ENCODE data around the gene IBA57.
"Not testable (repeated sequence)": the region's sequence is repeated elsewhere in the genome, so short reads cannot be mapped to it uniquely, and the experiment has no call there.

IBA57 gene

DNA sequence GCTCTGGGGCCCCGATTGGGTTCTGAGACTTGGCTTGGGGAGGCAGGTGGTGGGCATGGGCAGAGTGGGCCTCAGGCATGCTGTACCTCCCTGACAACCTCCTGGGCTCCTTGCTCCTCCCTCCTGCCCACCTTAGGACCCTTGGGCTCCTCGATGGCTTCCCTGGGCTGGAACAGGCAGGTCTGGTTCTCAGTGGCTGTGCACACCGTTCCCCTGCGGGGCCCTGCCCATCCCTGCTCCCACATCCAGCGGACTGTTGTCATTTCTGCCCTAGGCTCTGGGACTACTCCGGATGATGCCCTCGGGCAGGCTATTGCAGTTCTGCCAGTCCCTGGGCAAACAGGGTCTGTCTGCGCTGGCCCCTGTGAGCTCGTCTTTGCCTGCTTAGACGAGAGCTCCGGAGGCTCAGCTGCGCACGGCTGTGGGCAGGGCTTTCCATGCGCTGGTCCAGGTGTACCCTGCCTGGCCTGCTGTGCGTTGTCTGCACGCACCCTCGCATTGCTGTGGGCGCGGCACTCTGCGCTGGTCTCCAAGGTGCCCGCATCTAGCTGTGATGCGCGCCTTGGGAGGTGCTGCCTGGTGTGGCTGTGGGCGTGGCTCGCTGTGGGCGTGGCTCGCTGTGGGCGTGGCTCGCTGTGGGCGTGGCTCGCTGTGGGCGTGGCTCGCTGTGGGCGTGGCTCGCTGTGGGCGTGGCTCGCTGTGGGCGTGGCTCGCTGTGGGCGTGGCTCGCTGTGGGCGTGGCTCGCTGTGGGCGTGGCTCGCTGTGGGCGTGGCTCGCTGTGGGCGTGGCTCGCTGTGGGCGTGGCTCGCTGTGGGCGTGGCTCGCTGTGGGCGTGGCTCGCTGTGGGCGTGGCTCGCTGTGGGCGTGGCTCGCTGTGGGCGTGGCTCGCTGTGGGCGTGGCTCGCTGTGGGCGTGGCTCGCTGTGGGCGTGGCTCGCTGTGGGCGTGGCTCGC lies 8.2 kb downstream of the IBA57 start:
- not testable (repeated sequence) for DNase-seq

DNA sequence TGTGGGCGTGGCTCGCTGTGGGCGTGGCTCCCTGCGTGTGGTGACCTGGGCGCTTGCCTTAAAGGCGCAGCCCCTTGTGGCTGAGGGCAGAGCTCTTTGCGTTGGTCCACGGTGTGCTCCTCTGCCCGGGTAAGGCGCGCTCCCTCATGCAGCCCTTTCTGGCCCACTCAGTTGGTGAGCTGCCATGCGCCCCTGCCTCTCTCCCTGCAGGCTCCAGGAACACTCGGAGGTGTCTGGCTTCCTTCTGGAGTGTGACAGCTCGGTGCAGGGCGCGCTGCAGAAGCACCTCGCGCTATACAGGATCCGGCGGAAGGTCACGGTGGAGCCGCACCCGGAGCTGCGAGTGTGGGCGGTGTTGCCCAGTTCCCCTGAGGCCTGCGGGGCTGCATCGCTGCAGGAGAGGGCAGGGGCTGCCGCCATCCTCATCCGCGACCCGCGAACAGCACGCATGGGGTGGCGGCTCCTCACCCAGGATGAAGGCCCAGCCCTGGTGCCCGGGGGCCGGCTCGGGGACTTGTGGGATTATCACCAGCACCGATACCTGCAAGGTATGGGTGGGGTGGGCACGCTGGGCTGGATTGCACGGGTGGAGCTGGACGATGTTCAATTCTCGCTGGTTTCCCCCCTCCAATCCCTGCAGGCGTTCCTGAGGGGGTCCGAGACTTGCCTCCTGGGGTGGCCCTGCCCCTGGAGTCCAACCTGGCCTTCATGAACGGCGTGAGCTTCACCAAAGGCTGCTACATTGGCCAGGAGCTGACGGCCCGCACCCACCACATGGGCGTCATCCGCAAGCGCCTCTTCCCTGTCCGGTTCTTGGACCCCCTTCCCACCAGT lies 9.1 kb downstream of the IBA57 start:
- DNase-seq = no peak

DNA sequence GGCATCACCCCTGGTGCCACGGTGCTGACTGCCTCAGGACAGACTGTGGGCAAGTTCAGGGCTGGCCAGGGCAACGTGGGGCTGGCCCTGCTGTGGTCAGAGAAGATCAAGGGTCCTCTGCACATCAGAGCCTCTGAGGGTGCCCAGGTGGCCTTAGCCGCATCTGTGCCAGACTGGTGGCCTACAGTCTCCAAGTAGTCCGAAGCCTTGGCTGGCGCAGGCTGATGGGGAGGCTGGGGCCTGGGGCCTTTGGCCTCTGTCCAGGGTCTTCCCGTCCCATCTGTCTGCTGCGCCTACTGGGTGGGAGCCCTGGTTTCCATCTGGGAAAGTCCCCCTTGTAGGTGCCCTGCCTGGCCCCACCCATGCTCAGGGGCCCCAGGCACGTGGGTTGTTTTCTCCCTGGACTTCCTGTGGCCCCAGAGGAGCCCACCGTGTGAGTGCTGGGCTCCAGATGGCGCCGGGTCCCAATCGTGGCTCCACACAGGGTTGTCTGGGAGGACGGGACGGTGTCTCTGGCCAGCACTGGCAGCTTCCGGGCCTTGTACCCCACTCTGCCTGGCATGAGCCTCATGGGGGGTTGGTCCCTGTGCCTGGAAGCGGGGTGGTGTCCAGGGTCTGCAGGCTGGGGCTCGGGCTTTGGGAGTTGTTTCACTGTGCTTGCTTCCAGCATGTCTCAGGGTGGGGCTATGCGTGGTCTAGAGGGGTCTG lies 9.9 kb downstream of the IBA57 start:
- DNase-seq = no peak

DNA sequence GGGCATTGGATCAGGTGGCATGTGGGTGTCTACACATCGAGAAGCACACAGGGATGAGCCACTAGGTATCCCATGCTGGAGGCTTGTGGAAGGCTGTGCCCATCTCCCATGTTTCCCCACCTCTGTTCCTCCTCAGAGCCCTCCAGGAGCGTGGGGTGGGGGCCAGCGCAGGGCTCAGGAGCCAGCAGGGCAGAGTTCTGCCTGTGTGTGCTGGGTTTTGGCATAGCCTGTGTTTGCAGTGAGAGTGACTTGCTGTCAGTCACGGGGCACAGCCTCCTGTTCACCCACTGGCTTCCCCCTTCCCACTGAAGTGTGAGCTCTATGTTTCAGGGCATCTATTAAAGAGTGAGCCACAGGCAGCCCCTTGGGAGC lies 10.4 kb downstream of the IBA57 start:
- no peak for DNase-seq

DNA sequence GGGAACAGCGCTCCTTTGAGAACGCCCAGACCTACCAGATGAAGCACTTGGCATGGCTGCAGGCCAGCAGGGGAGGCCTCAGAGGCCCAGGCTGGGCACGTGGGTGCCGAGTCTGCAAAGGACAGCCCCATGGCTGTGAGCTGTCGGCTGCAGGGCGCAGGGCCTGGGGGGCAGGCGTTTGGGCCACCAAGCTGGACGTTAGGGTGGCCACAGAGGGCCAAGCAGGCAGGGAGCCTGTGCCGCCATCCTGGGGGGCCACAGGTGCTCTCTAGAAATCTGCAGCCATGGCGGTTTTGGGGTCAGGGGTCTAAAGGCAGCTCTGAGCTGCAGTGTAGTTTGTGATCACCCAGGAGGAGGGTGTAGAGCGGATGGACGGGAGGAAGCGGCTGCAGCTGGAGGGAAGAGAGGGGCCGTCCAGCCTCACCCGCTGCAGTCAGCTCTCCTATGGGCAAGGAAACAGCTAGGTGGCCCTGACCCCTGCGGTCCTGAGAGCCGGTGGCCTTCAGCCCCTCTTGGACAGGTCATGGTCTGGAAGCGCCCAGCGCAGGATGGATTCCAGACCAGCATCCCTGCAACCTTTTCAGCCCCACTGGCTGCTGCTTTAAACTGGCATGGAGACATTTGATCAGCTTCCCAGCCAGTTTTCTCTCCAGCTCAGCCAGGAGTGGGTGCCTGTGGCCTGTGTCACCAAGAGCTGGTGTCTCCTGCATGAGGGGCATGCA lies 11.0 kb downstream of the IBA57 start:
- no peak for DNase-seq

DNA sequence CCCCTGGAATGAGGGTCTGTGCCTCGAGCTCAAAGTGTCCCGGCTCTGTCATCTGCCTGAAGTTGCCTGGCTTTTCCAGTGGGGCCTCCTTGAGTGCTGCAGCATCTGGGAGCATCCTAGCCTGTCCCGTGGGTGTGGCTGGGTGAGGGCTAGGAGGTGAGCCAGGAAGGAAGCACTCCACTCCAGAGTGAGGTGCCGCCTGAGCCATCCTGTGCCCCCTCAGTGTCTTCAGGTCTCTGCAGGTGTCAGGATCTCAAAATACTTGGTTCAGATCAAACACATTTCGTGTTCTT lies 11.5 kb downstream of the IBA57 start:
- no peak for DNase-seq

DNA sequence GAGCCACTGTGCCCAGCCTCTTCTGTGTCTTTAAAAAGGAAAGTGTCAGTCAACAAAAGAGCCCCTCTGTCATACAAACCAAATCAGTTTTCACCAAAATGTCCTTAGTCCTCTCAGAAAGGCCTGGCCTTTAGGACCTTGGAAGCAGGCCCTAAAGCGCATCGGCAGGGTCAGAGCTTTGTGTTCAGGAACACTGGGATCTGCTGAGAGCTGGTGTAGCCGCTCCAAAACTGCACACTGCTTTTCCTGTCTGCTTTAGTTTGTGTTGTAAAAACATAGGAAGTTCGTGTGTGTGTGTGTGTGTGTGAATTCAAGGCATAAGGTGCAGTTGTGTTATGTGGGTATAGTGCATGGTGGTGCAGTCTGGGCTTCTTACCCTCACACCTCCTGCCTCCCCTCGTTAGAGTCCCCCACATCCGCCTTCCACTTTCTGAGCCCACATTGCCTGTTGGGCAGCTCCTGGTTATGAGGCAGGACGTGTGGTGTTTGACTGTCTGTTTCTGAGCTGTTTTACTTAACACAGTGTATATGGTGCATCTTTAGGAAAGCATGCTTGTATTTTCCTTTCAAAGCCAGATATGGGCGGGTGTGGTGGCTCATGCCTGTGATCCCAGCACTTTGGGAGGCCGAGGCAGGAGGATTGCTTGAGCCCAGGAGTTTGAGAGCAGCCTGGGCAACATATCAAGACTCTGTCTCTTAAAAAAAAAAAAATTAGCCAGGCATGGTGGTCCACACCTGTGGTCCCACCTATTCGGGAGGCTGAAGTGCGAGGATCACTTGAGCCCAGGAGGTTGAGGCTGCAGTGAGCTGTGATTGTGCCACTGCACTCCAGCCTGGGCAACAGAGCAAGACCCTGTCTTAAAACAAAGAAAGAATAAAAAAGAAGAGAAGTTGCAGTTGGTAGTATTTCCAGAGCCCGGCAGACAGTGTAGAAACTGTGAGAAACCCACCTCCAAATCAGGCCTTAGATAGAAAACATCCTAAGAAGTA lies 12.4 kb downstream of the IBA57 start:
- no peak for DNase-seq

DNA sequence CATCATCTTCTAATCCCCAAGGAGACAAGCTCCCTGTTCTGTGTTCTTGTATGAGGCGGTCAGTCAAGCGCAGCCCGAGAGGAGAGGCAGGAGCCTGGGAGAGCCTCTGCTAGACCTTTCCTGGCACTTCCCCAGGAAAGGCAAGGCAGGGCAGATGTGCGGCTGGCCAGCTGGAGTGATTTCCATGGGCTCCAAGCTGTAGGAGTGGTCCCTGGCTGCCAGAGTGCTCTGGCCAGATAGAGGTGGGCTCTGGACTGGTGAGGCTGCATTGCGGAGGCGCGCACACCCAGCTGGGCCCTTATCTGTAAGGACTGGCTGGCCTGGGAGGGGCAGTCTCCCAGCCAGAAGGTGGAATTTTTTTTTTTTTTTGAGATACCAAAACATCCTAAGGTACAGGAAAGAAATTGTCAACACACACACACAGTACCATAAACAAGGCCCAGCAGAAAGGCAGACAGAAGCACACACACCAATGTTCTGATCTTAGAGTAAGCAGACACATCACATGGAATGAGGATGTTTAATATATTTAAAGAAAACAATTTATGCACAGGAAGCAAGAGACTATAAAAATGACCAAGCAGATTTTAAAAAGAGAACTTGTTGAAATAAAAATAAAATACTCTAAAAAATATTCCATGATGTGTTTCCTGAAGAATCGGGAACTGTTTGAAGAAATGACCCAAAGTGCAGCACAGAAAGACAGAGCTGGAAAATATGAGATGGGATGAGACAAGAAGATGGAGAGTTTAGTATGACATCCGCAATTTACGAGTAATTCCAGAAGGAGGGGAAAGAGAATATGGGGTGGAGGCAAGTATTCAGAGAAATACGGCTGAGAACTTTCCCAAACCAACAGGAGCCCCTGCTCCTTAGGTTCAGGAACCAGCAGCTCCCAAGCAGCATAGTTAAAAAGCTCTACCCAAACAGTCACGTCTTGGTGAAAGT lies 13.4 kb downstream of the IBA57 start:
- no peak for DNase-seq

DNA sequence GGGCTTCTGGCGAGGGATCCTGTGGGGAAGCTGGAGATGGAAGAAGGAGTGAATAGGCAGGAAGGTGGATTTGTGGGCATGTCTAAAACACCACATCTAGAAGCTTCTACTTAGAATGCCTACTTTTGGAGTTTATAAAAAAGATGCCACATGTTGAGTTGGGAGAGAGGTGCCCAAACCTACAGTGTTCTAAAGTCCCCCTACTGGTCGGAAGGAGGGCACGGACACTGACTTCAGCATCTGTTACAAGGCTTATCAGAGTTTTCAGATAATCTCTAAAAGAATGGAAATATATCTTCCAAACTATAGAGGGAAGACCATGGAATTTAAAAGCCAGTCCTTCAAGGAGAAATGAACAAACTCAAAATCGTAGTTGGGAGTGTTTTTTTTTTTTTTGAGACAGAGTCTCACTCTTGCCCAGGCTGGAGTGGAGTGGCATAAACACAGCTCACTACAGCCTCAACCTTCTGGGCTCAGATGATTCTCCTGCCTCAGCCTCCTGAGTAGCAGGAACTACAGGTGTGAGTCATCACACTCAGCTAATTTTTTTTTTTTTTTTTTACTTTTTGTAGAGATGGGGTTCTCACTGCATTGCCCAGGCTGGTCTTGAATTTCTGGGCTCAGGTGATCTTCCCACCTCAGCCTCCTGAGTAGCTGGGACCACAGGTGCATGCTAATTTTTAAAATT lies 14.8 kb downstream of the IBA57 start:
- DNase-seq = no peak

DNA sequence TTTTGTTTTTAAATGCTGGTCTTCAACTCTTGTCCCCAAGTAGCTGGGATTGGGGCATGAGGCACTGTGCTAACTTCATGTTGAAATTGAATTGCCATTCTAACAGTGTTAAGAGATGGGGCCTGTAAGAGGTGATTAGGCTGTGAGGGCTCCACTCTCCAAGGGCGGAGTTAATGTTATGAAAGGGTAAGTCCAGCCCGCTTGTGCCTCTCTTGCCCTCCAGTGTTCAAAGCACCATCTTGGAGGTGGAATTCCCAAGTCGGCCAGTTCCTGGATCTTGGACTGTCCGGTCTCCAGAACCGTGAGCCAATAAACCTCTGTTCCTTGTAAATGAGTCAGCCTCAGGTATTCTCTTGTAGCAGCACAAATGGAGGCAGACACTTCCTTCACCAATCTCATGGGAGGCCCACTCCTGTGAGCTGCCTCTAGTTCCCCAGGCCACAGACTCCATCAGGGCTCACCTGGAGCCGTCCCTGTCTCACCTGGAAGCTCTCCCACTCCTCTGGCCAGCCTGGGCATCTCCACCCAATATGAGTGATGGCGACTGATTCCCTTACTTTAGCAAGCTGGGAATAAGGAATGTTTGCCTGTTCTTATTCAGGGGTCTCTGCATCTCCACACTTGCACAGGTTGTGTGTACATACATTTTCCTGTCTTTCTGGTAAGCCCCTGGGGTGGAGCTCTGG lies 15.5 kb downstream of the IBA57 start:
- no peak for DNase-seq

DNA sequence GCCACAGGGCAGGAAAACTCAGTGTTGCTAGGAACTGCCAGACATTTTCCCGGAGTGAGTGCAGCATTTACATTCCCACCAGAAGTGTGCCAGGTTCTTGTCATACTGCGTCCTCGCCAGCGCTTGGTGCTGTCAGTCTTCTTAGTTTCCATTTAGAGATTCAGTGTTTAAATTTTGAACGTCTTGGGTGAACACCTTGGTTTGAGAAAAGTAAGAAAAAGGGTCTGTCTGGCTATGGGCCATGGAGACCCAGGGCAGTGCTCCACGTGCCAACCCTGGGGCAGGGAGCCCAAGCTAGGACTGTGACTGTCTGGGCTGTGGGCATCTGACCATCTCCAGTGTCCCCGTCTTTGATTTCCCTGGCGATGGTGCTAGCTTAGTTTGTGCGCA lies 16.0 kb downstream of the IBA57 start:
- DNase-seq = no peak

DNA sequence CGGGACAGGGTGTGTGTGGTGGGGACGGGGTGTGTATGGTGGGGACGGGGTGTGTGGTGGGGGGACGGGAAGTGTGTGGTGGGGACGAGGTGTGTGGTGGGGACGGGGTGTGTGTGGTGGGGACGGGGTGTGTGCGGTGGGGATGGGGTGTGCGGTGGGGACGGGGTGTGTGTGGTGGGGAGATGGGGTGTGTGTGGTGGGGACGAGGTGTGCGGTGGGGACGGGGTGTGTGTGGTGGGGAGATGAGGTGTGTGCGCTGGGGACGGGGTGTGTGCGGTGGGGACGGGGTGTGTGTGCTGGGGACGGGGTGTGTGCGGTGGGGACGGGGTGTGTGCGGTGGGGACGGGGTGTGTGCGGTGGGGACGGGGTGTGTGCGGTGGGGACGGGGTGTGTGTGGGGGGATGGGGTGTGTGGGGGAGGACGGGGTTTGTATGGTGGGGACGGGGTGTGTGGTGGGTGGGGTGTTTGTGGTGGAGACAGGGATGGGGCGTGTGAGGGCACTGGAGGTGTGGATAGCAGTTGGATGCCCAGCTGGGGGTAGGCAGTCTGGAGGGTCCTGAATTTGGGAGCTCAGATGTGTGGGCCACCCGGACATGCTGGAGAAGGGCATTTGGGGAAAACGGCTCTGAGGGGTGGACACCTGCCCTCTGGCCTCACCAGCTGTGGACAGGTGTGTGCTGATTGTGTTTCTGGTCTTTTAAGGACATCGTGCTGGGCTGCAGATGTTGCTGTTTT lies 16.9 kb downstream of the IBA57 start:
- DNase-seq = no peak

DNA sequence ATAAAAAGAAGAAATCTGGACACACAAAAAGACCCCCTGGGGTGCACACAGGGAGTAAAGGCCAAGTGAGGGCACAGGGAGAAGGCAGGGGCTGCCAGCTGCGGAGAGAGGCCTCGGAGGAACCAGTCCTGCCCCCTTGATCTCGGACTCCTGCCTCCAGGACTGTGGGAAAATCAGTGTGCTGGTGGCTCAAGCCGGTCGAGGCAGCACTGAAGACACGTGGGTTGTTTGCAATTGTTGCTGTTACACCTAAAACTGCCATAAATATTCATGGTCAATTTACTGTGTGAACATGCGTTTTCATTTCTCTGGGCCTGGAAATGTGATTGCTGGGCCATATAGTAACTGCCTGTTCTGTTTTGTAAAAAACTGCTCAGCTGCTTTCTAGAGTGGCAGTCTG lies 18.5 kb downstream of the IBA57 start:
- DNase-seq = no peak

DNA sequence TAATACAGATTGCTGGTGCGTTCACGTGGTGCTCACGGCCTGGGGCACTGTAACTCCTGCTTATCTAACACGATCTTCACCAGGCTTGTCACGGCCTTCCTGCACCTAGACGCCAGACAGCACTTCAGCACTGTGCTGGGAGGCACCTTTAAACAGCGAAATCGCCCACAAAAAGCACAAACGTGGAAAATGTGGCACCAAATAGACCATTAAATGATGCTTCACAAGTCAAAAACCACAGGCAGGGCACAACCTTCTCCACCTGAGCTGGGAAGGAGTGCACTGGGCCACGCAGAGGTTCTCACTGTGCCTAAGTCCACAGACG lies 20.0 kb downstream of the IBA57 start:
- DNase-seq = no peak

DNA sequence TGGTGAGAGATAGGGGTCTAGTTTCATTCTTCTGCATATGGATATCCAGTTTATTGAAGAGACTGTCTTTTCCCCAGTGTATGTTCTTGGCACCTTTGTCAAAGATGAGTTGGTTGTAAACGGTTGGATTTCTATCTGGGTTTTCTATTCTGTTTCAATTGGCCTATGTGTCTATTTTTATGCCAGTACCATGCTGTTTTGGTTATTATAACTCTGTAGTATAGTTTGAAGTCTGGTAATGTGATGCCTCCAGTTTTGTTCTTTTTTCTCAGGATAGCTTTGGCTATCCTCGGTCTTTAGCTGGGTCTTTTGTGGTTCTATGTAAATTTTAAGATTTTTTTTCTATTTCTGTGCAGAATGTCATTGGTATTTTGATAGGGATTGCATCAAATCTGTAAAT lies 22.6 kb downstream of the IBA57 start:
- not testable (repeated sequence) for DNase-seq

DNA sequence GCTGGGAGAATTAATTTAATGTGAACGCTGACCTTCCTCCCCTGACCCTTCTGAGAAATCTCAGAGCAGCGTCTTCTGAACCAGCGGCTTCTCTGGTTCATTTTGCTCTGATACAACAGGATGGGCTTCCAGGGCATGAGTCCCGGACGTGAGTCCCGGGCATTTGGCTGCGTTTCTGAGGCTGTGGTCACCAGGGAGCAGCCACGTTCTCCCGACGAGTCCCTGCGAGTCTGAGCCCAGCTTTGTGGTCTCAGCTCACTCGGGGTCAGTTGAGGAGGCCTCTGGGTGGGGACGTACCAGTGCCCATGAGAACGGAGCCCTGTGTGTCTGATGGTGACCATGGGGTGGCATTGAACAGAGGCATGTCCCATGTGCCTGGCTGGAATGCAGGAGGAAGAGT lies 24.6 kb downstream of the IBA57 start:
- DNase-seq = no peak

DNA sequence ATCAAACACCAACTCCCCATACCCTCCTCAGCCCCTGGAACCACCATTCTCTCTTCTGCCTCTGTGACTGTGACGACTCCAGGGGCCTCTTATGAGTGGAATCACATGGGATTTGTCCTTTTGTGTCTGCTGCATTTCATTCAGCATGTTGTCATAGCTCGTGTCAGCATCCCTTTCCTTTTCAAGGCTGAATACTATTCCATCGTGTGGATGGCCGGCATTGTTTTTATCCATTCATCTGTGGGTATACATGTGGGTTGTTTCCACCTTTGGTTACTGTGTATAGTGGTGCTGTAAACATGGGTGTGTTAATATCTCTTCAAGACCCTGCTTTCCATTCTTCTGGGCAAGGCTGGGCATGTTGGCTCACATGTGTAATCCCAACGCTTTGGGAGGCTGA lies 25.2 kb downstream of the IBA57 start:
- DNase-seq = no peak

DNA sequence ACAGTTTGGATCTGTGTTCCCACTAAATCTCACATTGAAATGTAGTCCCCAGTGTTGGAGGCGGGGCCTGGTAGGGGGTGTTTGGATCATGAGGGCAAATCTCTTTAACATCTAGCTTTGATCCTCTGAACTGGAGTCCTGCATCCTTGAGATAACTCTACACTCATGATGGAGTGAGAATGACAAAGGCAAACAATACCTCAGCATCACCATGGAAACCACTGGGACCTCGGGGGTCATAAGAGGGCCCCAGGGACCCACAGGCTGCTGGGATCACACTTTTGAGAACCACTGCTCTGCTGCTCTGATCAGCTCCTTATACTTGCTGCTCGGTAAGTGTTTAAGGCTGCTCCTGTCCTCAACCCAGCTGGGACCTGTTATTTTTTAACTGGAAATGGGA lies 28.8 kb downstream of the IBA57 start:
- no peak for DNase-seq

Measured in NCI-H1105 (cell line).